T-cell (primary cell): ENCODE measurements around the gene MYO7A. TPM values are rescaled to one million over a fixed set of nuclear protein-coding genes. Genes with fewer than 3 reads are reported as not detected.

ENCODE experiments used
- ATAC-seq, 4 experiments: fragments of 200-7000 bp in 3 of 4; fragments of 150-1000 bp in 1 of 4; cut with Tn5 transposase; replicated peaks in 1 of 4; 1 replicate in 3 of 4; 2 replicates in 1 of 4; pipeline ENCODE4 v1.10.0; 2021; ENCODE audit warnings: moderate library complexity in 3 of 4, mild to moderate bottlenecking in 2 of 4, moderate number of reproducible peaks in 1 of 4
- CTCF ChIA-PET, 2 donors: fragments of 300-600 bp; sonication (Branson Sonifier 250); formaldehyde crosslinking; loops; one replicate each; lab custom pipeline; 2022; ENCODE audit warnings: antibody characterized with exemption in 2 of 2; lab: Charles Lee
- POLR2A ChIA-PET, 2 donors: fragments of 300-600 bp; sonication (Branson Sonifier 250); formaldehyde crosslinking; loops; one replicate each; lab custom pipeline; 2022; ENCODE audit warnings: antibody characterized with exemption in 2 of 2; lab: Charles Lee
- DNase-seq, 35 experiments: peaks; one replicate each; pipeline versions ENCODE4 v3.0.0 to v3.0.0-alpha.2; 2013 to 2023
- H3K27ac ChIP-seq: one replicate; pipeline ENCODE4 v1.5.1; 2013; ENCODE audit warnings: low read length
- H3K27me3 ChIP-seq, 2 experiments: replicated peaks in 1 of 2; 1 replicate in 1 of 2; 2 replicates in 1 of 2; pipeline versions ENCODE4 v1.6.1 to v1.7.0; 2013; ENCODE audit warnings: low read length in 1 of 2, mixed read lengths in 1 of 2; ENCODE audit not compliant: control insufficient read depth in 2 of 2, insufficient read depth in 2 of 2; ENCODE audit errors: extremely low read depth in 1 of 2
- H3K36me3 ChIP-seq, 2 donors: 1 replicate in 1 of 2; 2 replicates in 1 of 2; pipeline versions ENCODE4 v1.6.1 to v1.7.0; 2013; ENCODE audit warnings: low read length in 1 of 2; ENCODE audit not compliant: control insufficient read depth in 2 of 2, insufficient read depth in 1 of 2; ENCODE audit errors: extremely low read depth in 1 of 2
- H3K4me1 ChIP-seq, 2 experiments: 1 replicate in 1 of 2; 2 replicates in 1 of 2; pipeline versions ENCODE4 v1.6.1 to v1.7.0; 2013; ENCODE audit warnings: low read length in 2 of 2, mixed read lengths in 1 of 2; ENCODE audit not compliant: insufficient read depth in 2 of 2, control insufficient read depth in 1 of 2; ENCODE audit errors: extremely low read depth in 1 of 2
- H3K4me3 ChIP-seq, 2 donors: 1 replicate in 1 of 2; 2 replicates in 1 of 2; pipeline versions ENCODE4 v1.5.1 to v1.7.0; 2013; ENCODE audit warnings: mild to moderate bottlenecking in 2 of 2, low read length in 1 of 2, moderate library complexity in 1 of 2; ENCODE audit not compliant: control insufficient read depth in 1 of 2; ENCODE audit errors: extremely low read depth in 1 of 2
- H3K9me3 ChIP-seq: 2 replicates; pipeline ENCODE4 v1.7.0; 2013
- H3K27ac Mint-ChIP-seq, 2 donors: one replicate each; pipeline ENCODE4 v1.8.0; 2020 to 2021; ENCODE audit warnings: mild to moderate bottlenecking in 2 of 2, mixed read lengths in 2 of 2
- H3K27me3 Mint-ChIP-seq, 2 donors: one replicate each; pipeline ENCODE4 v1.8.0; 2021 to 2022; ENCODE audit warnings: mixed read lengths in 2 of 2
- H3K36me3 Mint-ChIP-seq: one replicate; pipeline ENCODE4 v1.8.0; 2021; ENCODE audit warnings: mixed read lengths
- H3K4me1 Mint-ChIP-seq, 3 donors: one replicate each; pipeline ENCODE4 v1.8.0; 2020 to 2022; ENCODE audit warnings: mixed read lengths in 3 of 3, mild to moderate bottlenecking in 1 of 3
- H3K4me3 Mint-ChIP-seq, 3 donors: one replicate each; pipeline ENCODE4 v1.8.0; 2020 to 2022; ENCODE audit warnings: mild to moderate bottlenecking in 3 of 3, mixed read lengths in 3 of 3, moderate library complexity in 3 of 3
- H3K9me3 Mint-ChIP-seq, 3 donors: one replicate each; pipeline ENCODE4 v1.8.0; 2020 to 2022; ENCODE audit warnings: mixed read lengths in 3 of 3
- WGBS: methylation state at CpG from one replicate; pipeline ENCODE4 v1.1.5; 2013; ENCODE audit warnings: missing lambda C conversion rate; ENCODE audit not compliant: insufficient coverage; 5-methylcytosine and 5-hydroxymethylcytosine counted together
- total RNA-seq, 35 experiments: library from RNA in 6 of 35; stranded (reverse) in 6 of 35; fragments of 120-200 nt in 1 of 35; gene quantifications; one replicate each; pipeline versions ENCODE4 v1.2.1 to v1.2.4 and lab custom pipeline; 2013 to 2026

Gene MYO7A
- total RNA-seq, 5 donors from 2014 or later (not counting 1 experiment from before 2014, with no cell fraction given) = 0.15 to 1.7 (median 0.44) TPM

DNA sequence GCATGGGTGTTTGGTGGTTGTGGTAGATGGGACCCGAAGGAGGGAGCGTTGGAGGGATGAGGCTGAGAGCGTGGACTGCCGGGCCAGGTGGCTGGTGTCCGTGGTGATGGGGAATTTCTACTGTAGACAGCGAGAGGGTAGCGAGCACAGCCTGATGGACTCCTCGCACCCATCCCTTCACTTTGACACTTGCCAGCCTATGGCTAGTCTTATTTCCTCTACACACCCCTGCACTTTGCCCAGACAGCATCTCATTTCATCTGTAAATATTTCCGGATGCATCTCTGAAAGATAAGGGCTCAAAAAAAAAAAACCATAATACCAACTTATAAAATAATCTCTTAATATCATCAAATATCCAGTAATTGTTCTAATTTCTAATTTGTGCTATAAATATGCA, 19.6 kb upstream of the MYO7A start:
- H3K4me1 ChIP-seq = no peaks in the 10 kb centered on the region
- Mint-ChIP-seq H3K4me3 (no peak overlapping the region), H3K27ac (no peak overlapping the region), H3K27me3 (no peaks in the 10 kb centered on the region), H3K4me1 (no peaks in the 10 kb centered on the region), H3K36me3 (no peaks in the 10 kb centered on the region), H3K9me3 (no peaks in the 10 kb centered on the region)
- ATAC-seq (no peak), DNase-seq (no peak)
- peaks cover 0 to 3% of the 10 kb centered on the region in 2 donors for H3K36me3 ChIP-seq
- ChIA-PET CTCF (no interaction called here), POLR2A (no interaction called here)
- WGBS = 84% methylated on average over 7 of the region's 9 CpGs
- no peaks in the 10 kb centered on the region for H3K9me3 ChIP-seq
- no peak overlapping the region for H3K27ac ChIP-seq
- no peak overlapping the region for H3K4me3 ChIP-seq
- peaks cover 0 to 4% of the 10 kb centered on the region in 2 experiments for H3K27me3 ChIP-seq

DNA sequence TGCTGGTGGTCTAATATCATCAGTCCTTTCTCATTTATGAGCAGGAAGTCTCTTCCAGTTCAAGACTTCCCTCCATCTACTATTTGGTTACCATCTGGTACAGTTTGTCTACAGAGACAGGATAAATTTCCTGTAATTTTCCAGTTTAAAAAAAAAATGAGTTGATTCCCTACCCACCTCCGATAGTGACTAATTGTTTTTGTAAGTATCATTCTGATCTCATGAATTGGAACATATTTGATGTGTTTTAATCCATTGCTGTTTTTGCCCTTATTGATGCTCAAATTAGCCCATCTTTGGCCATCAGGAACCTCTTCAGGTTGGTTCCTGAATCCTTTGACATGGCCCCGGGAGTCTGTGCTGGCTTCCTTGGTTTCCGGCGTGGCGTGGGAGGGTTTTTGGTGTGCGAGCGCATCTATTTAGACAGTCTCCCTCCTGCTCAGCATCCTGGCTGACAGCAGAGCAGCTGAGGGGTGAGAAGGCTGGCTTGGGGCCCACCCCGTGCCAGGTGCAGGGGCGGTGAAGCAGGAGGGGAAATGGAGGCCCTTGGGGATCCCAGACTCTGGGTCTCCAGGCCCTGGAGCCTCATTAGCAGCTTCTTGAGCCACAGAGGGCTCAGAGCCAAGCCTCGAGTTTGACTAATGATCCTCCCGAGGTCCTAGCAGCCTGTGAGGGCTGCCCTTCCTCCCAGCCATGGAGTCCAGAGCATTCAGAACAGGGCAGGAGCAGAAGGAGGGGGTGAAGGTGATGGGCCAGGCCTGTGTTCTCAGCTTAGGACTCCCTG, 18.6 kb upstream of the MYO7A start:
- Histone ChIP-seq H3K9me3 (no peaks in the 10 kb centered on the region), H3K27me3 (peaks cover 0 to 4% of the 10 kb centered on the region in 2 experiments), H3K4me3 (no peak overlapping the region), H3K27ac (no peak overlapping the region), H3K36me3 (peaks cover 0 to 7% of the 10 kb centered on the region in 2 donors), H3K4me1 (no peaks in the 10 kb centered on the region)
- Mint-ChIP-seq H3K36me3 (no peaks in the 10 kb centered on the region), H3K4me1 (no peaks in the 10 kb centered on the region), H3K9me3 (no peaks in the 10 kb centered on the region), H3K27ac (no peak overlapping the region), H3K27me3 (no peaks in the 10 kb centered on the region), H3K4me3 (no peak overlapping the region)
- CTCF ChIA-PET = no interaction called here
- POLR2A ChIA-PET = no interaction called here
- DNase-seq = no peak
- WGBS = no CpG with 5 or more reads among the region's 11 CpGs
- ATAC-seq = no peak

DNA sequence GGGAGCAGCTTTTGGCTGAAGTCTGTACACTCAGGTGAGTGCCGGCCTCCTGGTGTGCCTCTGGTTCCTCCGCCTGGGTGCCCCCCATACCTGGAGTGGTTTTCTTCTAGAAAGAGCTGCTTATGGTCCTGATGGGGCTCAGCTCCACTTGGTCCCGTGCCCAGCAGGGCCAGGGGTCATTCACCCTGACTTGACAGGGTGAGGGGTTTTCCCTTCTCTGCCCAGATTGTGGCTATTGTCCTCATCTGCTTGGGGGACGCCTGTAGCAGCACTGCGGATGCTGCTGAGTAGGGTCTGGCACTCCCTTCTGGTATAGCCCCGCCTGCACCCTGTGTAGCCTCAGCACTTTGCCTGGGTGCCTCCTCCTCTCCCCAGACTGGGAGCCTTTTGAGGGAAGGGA, 17.2 kb upstream of the MYO7A start:
- Mint-ChIP-seq H3K9me3 (no peaks in the 10 kb centered on the region), H3K27me3 (no peaks in the 10 kb centered on the region), H3K27ac (no peak overlapping the region), H3K4me1 (no peaks in the 10 kb centered on the region), H3K4me3 (no peak overlapping the region), H3K36me3 (no peaks in the 10 kb centered on the region)
- H3K4me3 ChIP-seq = no peak overlapping the region
- CTCF ChIA-PET = no interaction called here
- no peak for ATAC-seq
- peaks cover 0 to 4% of the 10 kb centered on the region in 2 experiments for H3K27me3 ChIP-seq
- no peaks in the 10 kb centered on the region for H3K9me3 ChIP-seq
- no peaks in the 10 kb centered on the region for H3K4me1 ChIP-seq
- DNase-seq = no peak
- H3K27ac ChIP-seq = no peak overlapping the region
- peaks cover 0 to 7% of the 10 kb centered on the region in 2 donors for H3K36me3 ChIP-seq
- WGBS = 77% methylated on average over 4 of the region's 6 CpGs
- POLR2A ChIA-PET = no interaction called here

DNA sequence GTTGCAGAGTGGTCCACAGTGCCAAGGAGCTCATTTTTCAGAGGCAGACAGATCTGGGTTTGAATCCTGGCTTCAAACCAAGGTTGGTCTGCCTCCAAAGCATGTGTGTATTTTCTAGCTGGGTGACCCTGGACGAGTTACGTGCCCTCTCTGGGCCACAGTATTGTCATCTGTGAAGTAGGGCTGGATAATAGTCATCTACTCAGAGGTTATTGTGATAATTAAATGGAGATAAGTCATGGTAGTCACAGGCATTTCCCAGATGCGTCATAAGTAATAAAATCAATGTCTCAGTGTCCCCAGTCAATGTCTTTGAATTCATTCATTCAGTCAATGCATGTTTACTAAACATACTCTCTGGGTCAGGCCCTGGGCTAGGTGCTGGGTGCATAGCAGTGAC, 16.8 kb upstream of the MYO7A start:
- no peak overlapping the region for H3K4me3 Mint-ChIP-seq
- no peaks in the 10 kb centered on the region for H3K4me1 ChIP-seq
- DNase-seq (no peak), ATAC-seq (no peak)
- no peaks in the 10 kb centered on the region for H3K4me1 Mint-ChIP-seq
- ChIA-PET CTCF (no interaction called here), POLR2A (no interaction called here)
- peaks cover 0 to 4% of the 10 kb centered on the region in 2 experiments for H3K27me3 ChIP-seq
- H3K27ac ChIP-seq = no peak overlapping the region
- H3K27me3 Mint-ChIP-seq = no peaks in the 10 kb centered on the region
- H3K36me3 ChIP-seq = peaks cover 0 to 7% of the 10 kb centered on the region in 2 donors
- H3K4me3 ChIP-seq = no peak overlapping the region
- H3K27ac Mint-ChIP-seq = no peak overlapping the region
- WGBS = 90% methylated on average over 2 of the region's 3 CpGs
- H3K9me3 ChIP-seq = no peaks in the 10 kb centered on the region
- H3K36me3 Mint-ChIP-seq = no peaks in the 10 kb centered on the region
- H3K9me3 Mint-ChIP-seq = no peaks in the 10 kb centered on the region

DNA sequence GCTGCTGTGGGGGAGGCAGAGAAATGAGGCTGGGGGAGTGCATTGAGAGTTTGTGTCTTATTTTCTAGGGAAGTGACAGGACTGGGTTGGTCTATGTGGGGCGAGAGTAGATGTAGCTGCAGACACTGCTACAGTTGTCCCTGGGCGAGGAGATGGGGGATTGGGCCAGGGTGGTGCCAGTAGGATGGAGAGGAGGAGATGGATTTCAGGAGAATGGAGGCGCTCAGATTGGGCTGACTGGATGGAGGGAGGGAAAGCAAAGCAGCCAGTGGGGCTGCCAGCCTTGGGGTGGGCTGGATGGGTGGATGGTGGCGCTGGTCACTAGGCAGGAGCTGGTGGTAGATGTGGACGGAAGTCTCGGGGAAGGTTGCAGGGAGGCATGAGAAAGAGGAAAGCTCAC, 16.1 kb upstream of the MYO7A start:
- no peaks in the 10 kb centered on the region for H3K27me3 Mint-ChIP-seq
- Histone ChIP-seq H3K27ac (no peak overlapping the region), H3K9me3 (no peaks in the 10 kb centered on the region), H3K4me3 (no peak overlapping the region), H3K4me1 (no peaks in the 10 kb centered on the region), H3K27me3 (peaks cover 0 to 4% of the 10 kb centered on the region in 2 experiments), H3K36me3 (peaks cover 0 to 7% of the 10 kb centered on the region in 2 donors)
- ATAC-seq (no peak), DNase-seq (no peak)
- no peaks in the 10 kb centered on the region for H3K36me3 Mint-ChIP-seq
- ChIA-PET POLR2A (no interaction called here), CTCF (no interaction called here)
- H3K27ac Mint-ChIP-seq = no peak overlapping the region
- no peaks in the 10 kb centered on the region for H3K9me3 Mint-ChIP-seq
- 96% methylated on average over 6 of the region's 6 CpGs for WGBS
- H3K4me1 Mint-ChIP-seq = no peaks in the 10 kb centered on the region
- no peak overlapping the region for H3K4me3 Mint-ChIP-seq

DNA sequence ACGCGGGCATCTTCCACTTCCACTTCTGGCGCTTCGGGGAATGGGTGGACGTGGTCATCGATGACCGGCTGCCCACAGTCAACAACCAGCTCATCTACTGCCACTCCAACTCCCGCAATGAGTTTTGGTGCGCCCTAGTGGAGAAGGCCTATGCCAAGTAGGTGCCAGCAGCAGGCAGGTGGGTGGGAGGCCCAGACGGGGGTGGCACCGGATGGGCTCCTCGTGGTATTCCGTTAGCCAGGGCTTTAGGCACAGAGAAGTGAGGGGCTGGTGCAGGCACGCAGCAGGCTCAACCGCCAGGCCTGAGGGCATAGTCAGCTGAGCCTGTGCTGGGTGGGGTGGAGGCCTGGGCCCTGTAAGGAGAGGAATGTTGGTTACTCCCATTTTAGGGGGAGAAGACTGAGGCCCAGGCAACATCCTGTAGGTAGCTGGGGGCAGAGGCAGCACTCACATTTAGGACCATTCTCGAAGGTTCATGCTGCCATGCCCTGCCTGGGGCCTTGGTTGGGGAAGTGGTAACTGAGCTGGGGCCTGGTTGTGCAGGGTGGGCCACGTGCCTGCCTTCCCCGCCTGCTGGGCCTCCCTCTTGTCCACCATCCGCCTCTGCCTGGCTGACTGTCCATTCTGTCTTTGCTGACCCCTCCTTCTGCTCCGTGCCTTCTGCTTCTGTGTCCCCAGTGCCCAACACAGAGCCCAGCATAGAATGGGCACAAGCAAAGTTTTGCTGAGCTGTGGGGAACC, 15.2 kb upstream of the MYO7A start:
- no peak overlapping the region for H3K4me3 ChIP-seq
- H3K4me1 ChIP-seq = no peaks in the 10 kb centered on the region
- Mint-ChIP-seq H3K36me3 (no peaks in the 10 kb centered on the region), H3K4me3 (no peak overlapping the region), H3K4me1 (no peaks in the 10 kb centered on the region), H3K9me3 (no peaks in the 10 kb centered on the region), H3K27me3 (no peaks in the 10 kb centered on the region), H3K27ac (no peak overlapping the region)
- peaks cover 0 to 7% of the 10 kb centered on the region in 2 donors for H3K36me3 ChIP-seq
- no peak for DNase-seq
- H3K9me3 ChIP-seq = no peaks in the 10 kb centered on the region
- peaks cover 0 to 4% of the 10 kb centered on the region in 2 experiments for H3K27me3 ChIP-seq
- CTCF ChIA-PET = no interaction called here
- POLR2A ChIA-PET = no interaction called here
- no peak overlapping the region for H3K27ac ChIP-seq
- no peak for ATAC-seq
- WGBS = 94% methylated on average over 14 of the region's 20 CpGs
